ENCODE measurements around the gene ALG14. TPM values are rescaled to one million over a fixed set of nuclear protein-coding genes. Genes with fewer than 3 reads are reported as not detected.

The ALG14 gene
- total RNA-seq, 2 donors from 2014 or later = 3.7 to 9.1 TPM

Other genes starting within 250 kb of the ALG14 start
- 1 to 10 TPM; 4.4 to 5.9 TPM for gene CNN3, start 145.8 kb downstream of the ALG14 start, total RNA-seq
- under 1 TPM; 0.34 to 0.49 TPM for gene TLCD4, start 44.4 kb upstream of the ALG14 start, total RNA-seq
- gene RWDD3, start 161.3 kb upstream of the ALG14 start, total RNA-seq = 10 to 100 TPM in 1 of 2 donors, 1 to 10 TPM in 1; 8.7 to 12.7 TPM